Measurements from ENCODE around the gene ADGRF3. TPM values are rescaled to one million over a fixed set of nuclear protein-coding genes. Genes with fewer than 3 reads are reported as not detected.

ADGRF3 gene
- total RNA-seq, 2 experiments from 2014 or later = 0.96 to 1.3 TPM

- peaks cover 74% of the 10 kb centered on the region for H3K36me3 ChIP-seq (ENCODE audit: insufficient read depth, low read length)
Measured at GRCh38 chr2:26279886-26280285, 66.7 kb downstream of the ADGRF3 start.

GRCh38 chr2:26276484-26277227 lies 69.9 kb downstream of the ADGRF3 start:
- intact Hi-C loops (cut with DNase I, micrococcal nuclease) = no loop called here
- ATAC-seq (ENCODE audit: poor library complexity) (no peak), DNase-seq (no peak)
- peaks cover 64% of the 10 kb centered on the region for H3K36me3 ChIP-seq (ENCODE audit: insufficient read depth, low read length)
- TF ChIP-seq CTCF (IDR thresholded peaks at IDR 0.05) = no peak
- Mint-ChIP-seq H3K36me3 (ENCODE audit: low read depth) (peaks cover 73% of the 10 kb centered on the region), H3K27me3 (no peaks in the 10 kb centered on the region), H3K27ac (no peak overlapping the region), H3K9me3 (no peaks in the 10 kb centered on the region), H3K4me1 (ENCODE audit: low read depth) (no peaks in the 10 kb centered on the region), H3K4me3 (no peak overlapping the region)
- no peaks in the 10 kb centered on the region for H3K4me1 ChIP-seq (ENCODE audit: insufficient read depth, low read length)
- no peak overlapping the region for H3K4me3 ChIP-seq (ENCODE audit: low read length)
- ChIA-PET POLR2A (interaction anchor here (0.7 kb wide), 1 partner anchor 135 kb away, joined by 3 read pairs; no protein-coding TSS in a partner anchor), CTCF (interaction anchor here (1.1 kb wide), 1 partner anchor 70 kb away, joined by 3 read pairs; the partner anchor contains the start of genes ADGRF3 and SELENOI)
- no peak overlapping the region for H3K27ac ChIP-seq (ENCODE audit: low read depth in 1 of 2, low read length in 2 of 2)
- no peaks in the 10 kb centered on the region for H3K27me3 ChIP-seq (ENCODE audit: control insufficient read depth in 1 of 2, insufficient read depth in 2 of 2, low read length in 2 of 2)
- H3K9me3 ChIP-seq (ENCODE audit: control insufficient read depth in 1 of 2, insufficient read depth in 1 of 2, low read length in 2 of 2) = no peaks in the 10 kb centered on the region

More at GRCh38 chr2:26279886-26280285, 66.7 kb downstream of the ADGRF3 start:
- Histone ChIP-seq H3K27ac (ENCODE audit: low read depth in 1 of 2, low read length in 2 of 2) (no peak overlapping the region), H3K9me3 (ENCODE audit: control insufficient read depth in 1 of 2, insufficient read depth in 1 of 2, low read length in 2 of 2) (no peaks in the 10 kb centered on the region), H3K4me3 (ENCODE audit: low read length) (no peak overlapping the region), H3K27me3 (ENCODE audit: control insufficient read depth in 1 of 2, insufficient read depth in 2 of 2, low read length in 2 of 2) (no peaks in the 10 kb centered on the region), H3K4me1 (ENCODE audit: insufficient read depth, low read length) (no peaks in the 10 kb centered on the region)
- no peak overlapping the region for H3K27ac Mint-ChIP-seq
- no peaks in the 10 kb centered on the region for H3K27me3 Mint-ChIP-seq
- TF ChIP-seq CTCF (IDR thresholded peaks at IDR 0.05) = no peak
- ChIA-PET POLR2A (no interaction called here), CTCF (no interaction called here)
- H3K9me3 Mint-ChIP-seq = no peaks in the 10 kb centered on the region
- peaks cover 90% of the 10 kb centered on the region for H3K36me3 Mint-ChIP-seq (ENCODE audit: low read depth)
- H3K4me1 Mint-ChIP-seq (ENCODE audit: low read depth) = no peaks in the 10 kb centered on the region
- DNase-seq = no peak
- intact Hi-C loops (cut with DNase I, micrococcal nuclease) = no loop called here
- no peak overlapping the region for H3K4me3 Mint-ChIP-seq
- no peak for ATAC-seq (ENCODE audit: poor library complexity)

- Mint-ChIP-seq H3K27ac (no peak overlapping the region), H3K4me3 (no peak overlapping the region), H3K36me3 (ENCODE audit: low read depth) (peaks cover 64% of the 10 kb centered on the region), H3K4me1 (ENCODE audit: low read depth) (no peaks in the 10 kb centered on the region), H3K9me3 (no peaks in the 10 kb centered on the region), H3K27me3 (no peaks in the 10 kb centered on the region)
- intact Hi-C loops (cut with DNase I, micrococcal nuclease) = no loop called here
- ChIA-PET POLR2A (interaction anchor here (1.7 kb wide), 1 partner anchor 10 kb away, joined by 4 read pairs; no protein-coding TSS in a partner anchor), CTCF (no interaction called here)
- H3K36me3 ChIP-seq (ENCODE audit: insufficient read depth, low read length) = peaks cover 43% of the 10 kb centered on the region
- H3K9me3 ChIP-seq (ENCODE audit: control insufficient read depth in 1 of 2, insufficient read depth in 1 of 2, low read length in 2 of 2) = no peaks in the 10 kb centered on the region
- H3K4me3 ChIP-seq (ENCODE audit: low read length) = no peak overlapping the region
- no peak overlapping the region for H3K27ac ChIP-seq (ENCODE audit: low read depth in 1 of 2, low read length in 2 of 2)
- DNase-seq (peak in 2 of 14 experiments; percentile 39 to 41), ATAC-seq (ENCODE audit: poor library complexity) (no peak)
- no peaks in the 10 kb centered on the region for H3K27me3 ChIP-seq (ENCODE audit: control insufficient read depth in 1 of 2, insufficient read depth in 2 of 2, low read length in 2 of 2)
- no peaks in the 10 kb centered on the region for H3K4me1 ChIP-seq (ENCODE audit: insufficient read depth, low read length)
- no peak for TF ChIP-seq CTCF (IDR thresholded peaks at IDR 0.05)
Measured at GRCh38 chr2:26274058-26274613, 72.5 kb downstream of the ADGRF3 start.
